ENCODE results near the gene CNOT6L. TPM values are rescaled to one million over a fixed set of nuclear protein-coding genes. Genes with fewer than 3 reads are reported as not detected.
"Not testable (repeated sequence)": the region's sequence is repeated elsewhere in the genome, so short reads cannot be mapped to it uniquely, and the experiment has no call there.

The CNOT6L gene
- polyA plus RNA-seq, 1 donor (not counting 4 experiments of a cell fraction or from before 2014, with no cell fraction given), result 12.0 TPM

DNA sequence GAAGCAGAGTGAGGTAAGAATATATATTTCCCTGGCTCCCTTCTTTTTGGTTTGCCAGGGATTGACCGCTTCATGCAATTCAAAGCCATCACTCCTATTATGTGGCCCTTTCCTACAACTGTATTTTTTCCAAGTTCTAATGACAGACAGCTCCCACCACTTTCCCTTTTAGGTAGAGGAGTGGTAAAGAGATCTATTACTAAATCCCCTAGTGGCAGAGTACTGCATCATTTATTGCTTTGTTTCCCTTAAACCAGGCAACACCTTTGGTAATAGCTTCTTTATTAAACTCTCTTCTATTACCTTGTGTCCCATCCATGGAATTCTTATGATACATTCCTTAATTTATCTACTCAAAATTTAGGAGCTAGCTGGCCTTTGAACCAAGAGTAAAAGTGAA, 90.7 kb downstream of the CNOT6L start:
- Histone ChIP-seq H3K9ac (ENCODE audit: control insufficient read depth, extremely low read depth, insufficient read depth, low read length) (no peak overlapping the region), H3K4me1 (ENCODE audit: control insufficient read depth, extremely low read depth, insufficient read depth, low read length) (no peaks in the 10 kb centered on the region), H3K27ac (ENCODE audit: control insufficient read depth, insufficient read depth, low read length) (no peak overlapping the region), H4K20me1 (ENCODE audit: control insufficient read depth, extremely low read depth, insufficient read depth, low read length) (no peaks in the 10 kb centered on the region), H3K36me3 (ENCODE audit: control insufficient read depth in 2 of 2, extremely low read depth in 1 of 2, insufficient read depth in 2 of 2, low read length in 2 of 2) (peaks cover 0 to 1% of the 10 kb centered on the region in 2 experiments), H3K4me2 (ENCODE audit: control insufficient read depth, extremely low read depth, insufficient read depth, low read depth, low read length) (no peak overlapping the region), H2AFZ (ENCODE audit: control insufficient read depth, low read length) (no peak overlapping the region), H3K9me3 (ENCODE audit: control insufficient read depth, low read depth, low read length) (no peaks in the 10 kb centered on the region), H3K4me3 (ENCODE audit: control insufficient read depth in 2 of 3, extremely low read depth in 1 of 3, insufficient read depth in 2 of 3, low read depth in 1 of 3, low read length in 3 of 3) (no peak overlapping the region), H3K79me2 (ENCODE audit: control insufficient read depth, insufficient read depth, low read length) (no peaks in the 10 kb centered on the region), H3K9me1 (ENCODE audit: control insufficient read depth, extremely low read depth, insufficient read depth, low read length) (no peaks in the 10 kb centered on the region), H3K27me3 (ENCODE audit: control insufficient read depth, extremely low read depth, insufficient read depth, low read length) (no peaks in the 10 kb centered on the region)
- dilution Hi-C loops (cut with MboI; ENCODE audit: extremely low pct_ligation_motif_present, low sequenced_read_pairs), result no loop called here
- TF ChIP-seq EZH2 (IDR thresholded peaks at IDR 0.05; ENCODE audit: low read length), result no peak
- TF ChIP-seq, protein P1, sequence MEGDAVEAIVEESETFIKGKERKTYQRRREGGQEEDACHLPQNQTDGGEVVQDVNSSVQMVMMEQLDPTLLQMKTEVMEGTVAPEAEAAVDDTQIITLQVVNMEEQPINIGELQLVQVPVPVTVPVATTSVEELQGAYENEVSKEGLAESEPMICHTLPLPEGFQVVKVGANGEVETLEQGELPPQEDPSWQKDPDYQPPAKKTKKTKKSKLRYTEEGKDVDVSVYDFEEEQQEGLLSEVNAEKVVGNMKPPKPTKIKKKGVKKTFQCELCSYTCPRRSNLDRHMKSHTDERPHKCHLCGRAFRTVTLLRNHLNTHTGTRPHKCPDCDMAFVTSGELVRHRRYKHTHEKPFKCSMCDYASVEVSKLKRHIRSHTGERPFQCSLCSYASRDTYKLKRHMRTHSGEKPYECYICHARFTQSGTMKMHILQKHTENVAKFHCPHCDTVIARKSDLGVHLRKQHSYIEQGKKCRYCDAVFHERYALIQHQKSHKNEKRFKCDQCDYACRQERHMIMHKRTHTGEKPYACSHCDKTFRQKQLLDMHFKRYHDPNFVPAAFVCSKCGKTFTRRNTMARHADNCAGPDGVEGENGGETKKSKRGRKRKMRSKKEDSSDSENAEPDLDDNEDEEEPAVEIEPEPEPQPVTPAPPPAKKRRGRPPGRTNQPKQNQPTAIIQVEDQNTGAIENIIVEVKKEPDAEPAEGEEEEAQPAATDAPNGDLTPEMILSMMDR (optimal IDR thresholded peaks at IDR 0.05 in 1 of 3, IDR thresholded peaks at IDR 0.05 in 1 of 3, conservative IDR thresholded peaks at IDR 0.05 in 1 of 3; ENCODE audit: extremely low read depth in 1 of 3, insufficient read depth in 2 of 3, low read length in 3 of 3), result peak in 2 of 3 experiments; percentile 3 to 6
- DNase-seq (ENCODE audit: low read depth, low spot score) (no peak), FAIRE-seq (no peak)

DNA sequence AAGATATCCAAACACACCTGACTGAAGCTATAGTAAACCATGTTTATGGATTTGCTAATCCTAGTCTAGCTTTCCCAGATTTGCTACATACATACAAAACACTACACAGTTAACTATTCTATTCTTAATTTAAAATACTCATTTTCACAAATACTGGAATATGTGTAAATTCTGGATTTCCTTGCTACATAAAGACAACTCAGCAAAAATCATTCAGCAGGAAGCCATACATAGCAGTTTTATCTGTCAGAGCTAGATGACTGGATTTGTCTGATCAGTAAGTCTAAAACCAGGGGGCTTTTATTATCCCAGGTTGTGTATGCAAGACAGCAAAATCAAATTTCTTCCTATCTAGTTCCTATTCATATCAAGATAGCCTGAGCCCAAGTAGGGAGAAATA, 98.1 kb downstream of the CNOT6L start:
- Histone ChIP-seq H3K79me2 (ENCODE audit: control insufficient read depth, insufficient read depth, low read length) (no peaks in the 10 kb centered on the region), H3K9ac (ENCODE audit: control insufficient read depth, extremely low read depth, insufficient read depth, low read length) (no peak overlapping the region), H4K20me1 (ENCODE audit: control insufficient read depth, extremely low read depth, insufficient read depth, low read length) (no peaks in the 10 kb centered on the region), H3K27ac (ENCODE audit: control insufficient read depth, insufficient read depth, low read length) (no peak overlapping the region), H3K4me3 (ENCODE audit: control insufficient read depth in 2 of 3, extremely low read depth in 1 of 3, insufficient read depth in 2 of 3, low read depth in 1 of 3, low read length in 3 of 3) (no peak overlapping the region), H3K9me1 (ENCODE audit: control insufficient read depth, extremely low read depth, insufficient read depth, low read length) (no peaks in the 10 kb centered on the region), H3K9me3 (ENCODE audit: control insufficient read depth, low read depth, low read length) (no peaks in the 10 kb centered on the region), H3K4me2 (ENCODE audit: control insufficient read depth, extremely low read depth, insufficient read depth, low read depth, low read length) (no peak overlapping the region), H2AFZ (ENCODE audit: control insufficient read depth, low read length) (no peak overlapping the region), H3K4me1 (ENCODE audit: control insufficient read depth, extremely low read depth, insufficient read depth, low read length) (no peaks in the 10 kb centered on the region), H3K27me3 (ENCODE audit: control insufficient read depth, extremely low read depth, insufficient read depth, low read length) (no peaks in the 10 kb centered on the region), H3K36me3 (ENCODE audit: control insufficient read depth in 2 of 2, extremely low read depth in 1 of 2, insufficient read depth in 2 of 2, low read length in 2 of 2) (peaks cover 2 to 4% of the 10 kb centered on the region in 2 experiments)
- TF ChIP-seq EZH2 (IDR thresholded peaks at IDR 0.05; ENCODE audit: low read length), result no peak
- TF ChIP-seq, protein P1 (optimal IDR thresholded peaks at IDR 0.05 in 1 of 3, IDR thresholded peaks at IDR 0.05 in 1 of 3, conservative IDR thresholded peaks at IDR 0.05 in 1 of 3; ENCODE audit: extremely low read depth in 1 of 3, insufficient read depth in 2 of 3, low read length in 3 of 3), result no peak
- dilution Hi-C loops (cut with MboI; ENCODE audit: extremely low pct_ligation_motif_present, low sequenced_read_pairs), result no loop called here
- no peak for DNase-seq (ENCODE audit: low read depth, low spot score)
- FAIRE-seq, result no peak

DNA sequence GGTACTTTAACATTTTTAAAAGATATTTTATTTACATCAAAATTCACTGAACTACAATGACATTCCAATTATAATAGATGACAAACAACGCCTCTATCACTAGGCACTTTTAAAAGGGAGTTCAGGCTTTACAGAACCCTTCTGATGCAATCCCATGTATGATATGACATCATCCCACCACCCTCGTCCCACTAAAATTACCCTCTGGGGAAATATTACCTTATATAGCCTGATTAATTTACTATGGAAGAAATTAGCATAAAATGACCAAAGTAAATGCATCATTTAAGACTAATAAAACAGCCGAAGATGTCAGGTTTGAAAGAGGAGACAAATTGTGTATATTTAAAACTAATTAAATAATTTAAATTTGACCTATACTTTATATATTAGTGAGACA, 100.7 kb downstream of the CNOT6L start:
- H3K4me1 ChIP-seq (ENCODE audit: control insufficient read depth, extremely low read depth, insufficient read depth, low read length); H3K27ac ChIP-seq (ENCODE audit: control insufficient read depth, insufficient read depth, low read length); H2AFZ ChIP-seq (ENCODE audit: control insufficient read depth, low read length); DNase-seq (ENCODE audit: low read depth, low spot score); H3K4me3 ChIP-seq (ENCODE audit: control insufficient read depth in 2 of 3, extremely low read depth in 1 of 3, insufficient read depth in 2 of 3, low read depth in 1 of 3, low read length in 3 of 3); H3K9me3 ChIP-seq (ENCODE audit: control insufficient read depth, low read depth, low read length); H3K36me3 ChIP-seq (ENCODE audit: control insufficient read depth in 2 of 2, extremely low read depth in 1 of 2, insufficient read depth in 2 of 2, low read length in 2 of 2); H3K27me3 ChIP-seq (ENCODE audit: control insufficient read depth, extremely low read depth, insufficient read depth, low read length); H3K9ac ChIP-seq (ENCODE audit: control insufficient read depth, extremely low read depth, insufficient read depth, low read length); dilution Hi-C loops (cut with MboI; ENCODE audit: extremely low pct_ligation_motif_present, low sequenced_read_pairs); H3K9me1 ChIP-seq (ENCODE audit: control insufficient read depth, extremely low read depth, insufficient read depth, low read length); H3K4me2 ChIP-seq (ENCODE audit: control insufficient read depth, extremely low read depth, insufficient read depth, low read depth, low read length); H3K79me2 ChIP-seq (ENCODE audit: control insufficient read depth, insufficient read depth, low read length); H4K20me1 ChIP-seq (ENCODE audit: control insufficient read depth, extremely low read depth, insufficient read depth, low read length): not testable (repeated sequence)
- peak; percentile 67 for FAIRE-seq

Data from keratinocyte (primary cell).